GM11168 (cell line): ENCODE results near the gene FBP2.
"Not testable (repeated sequence)": the region's sequence is repeated elsewhere in the genome, so short reads cannot be mapped to it uniquely, and the experiment has no call there.

Experiments
- in situ Hi-C: fragments of 300-500 bp; cut with MboI; formaldehyde crosslinking; loops from one replicate; pipeline ENCODE4 v1.12.0; 2022; ENCODE audit warnings: low sequenced_read_pairs; ENCODE audit not compliant: unreplicated experiment

The FBP2 gene

GRCh38 chr9:94566550-94566949, 27.1 kb downstream of the FBP2 start:
- in situ Hi-C loops, result no loop called here

- in situ Hi-C loops, result not testable (repeated sequence)
Observed at GRCh38 chr9:94564279-94564678, 29.3 kb downstream of the FBP2 start.

- in situ Hi-C loops, result no loop called here
Observed at GRCh38 chr9:94563548-94563947, 30.1 kb downstream of the FBP2 start.

- in situ Hi-C loops, result no loop called here
Observed at GRCh38 chr9:94560237-94560636, 33.4 kb downstream of the FBP2 start.

GRCh38 chr9:94557376-94557775, 36.2 kb downstream of the FBP2 start:
- in situ Hi-C loops, result no loop called here

GRCh38 chr9:94554439-94555331, 38.9 kb downstream of the FBP2 start, which contains the start of gene PCAT7:
Gene PCAT7, plus strand, starts transcription at chr9:94555083.
- in situ Hi-C loops, result no loop called here

GRCh38 chr9:94554078-94554438, 39.6 kb downstream of the FBP2 start:
- in situ Hi-C loops, result no loop called here

- in situ Hi-C loops, result no loop called here
Observed at GRCh38 chr9:94553029-94553938, 40.3 kb downstream of the FBP2 start.

- in situ Hi-C loops, result no loop called here
Observed at GRCh38 chr9:94545940-94546339, 47.7 kb downstream of the FBP2 start.

- in situ Hi-C loops, result not testable (repeated sequence)
Observed at GRCh38 chr9:94544335-94544734, 49.3 kb downstream of the FBP2 start.

GRCh38 chr9:94538908-94539307, 54.7 kb downstream of the FBP2 start:
- in situ Hi-C loops, result no loop called here

- in situ Hi-C loops, result no loop called here
Observed at GRCh38 chr9:94534901-94535300, 58.7 kb downstream of the FBP2 start.

- in situ Hi-C loops, result no loop called here
Observed at GRCh38 chr9:94533601-94534000, 60.0 kb downstream of the FBP2 start.

- in situ Hi-C loops, result no loop called here
Observed at GRCh38 chr9:94533155-94533554, 60.5 kb downstream of the FBP2 start.

GRCh38 chr9:94528886-94529285, 64.7 kb downstream of the FBP2 start:
- in situ Hi-C loops, result no loop called here

- in situ Hi-C loops, result no loop called here
Observed at GRCh38 chr9:94526951-94527350, 66.7 kb downstream of the FBP2 start.

GRCh38 chr9:94526271-94526670, 67.4 kb downstream of the FBP2 start:
- in situ Hi-C loops, result no loop called here

GRCh38 chr9:94525396-94526035, 68.1 kb downstream of the FBP2 start:
- in situ Hi-C loops, result no loop called here

GRCh38 chr9:94517254-94517653, 76.4 kb downstream of the FBP2 start:
- in situ Hi-C loops, result no loop called here

GRCh38 chr9:94514722-94515121, 78.9 kb downstream of the FBP2 start:
- in situ Hi-C loops, result no loop called here

- in situ Hi-C loops, result no loop called here
Observed at GRCh38 chr9:94511955-94512265, 81.7 kb downstream of the FBP2 start.
